ENCODE results near the gene AGR3.

The AGR3 gene

DNA sequence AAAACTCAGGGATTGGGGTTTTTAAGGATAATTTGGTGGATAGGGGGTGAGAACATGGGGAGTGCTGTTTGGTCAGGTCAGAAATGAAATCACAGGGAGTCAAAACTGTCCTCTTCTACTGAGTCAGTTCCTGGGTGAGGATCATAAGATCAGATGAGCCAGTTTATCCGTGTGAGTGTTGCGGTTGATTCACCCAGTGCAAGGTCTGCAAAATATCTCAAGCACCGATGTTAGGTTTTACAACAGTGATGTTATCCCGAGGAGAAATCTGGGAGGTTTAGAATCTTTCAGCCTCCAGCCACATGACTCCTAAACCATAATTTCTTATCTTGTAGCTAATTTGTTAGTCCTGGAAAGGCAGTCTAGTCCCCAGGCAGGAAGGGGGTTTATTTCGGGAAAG is 45.3 kb downstream of the AGR3 start:
- H3K9me3 ChIP-seq (ENCODE audit: severe bottlenecking), result no peaks in the 10 kb centered on the region
- no peaks in the 10 kb centered on the region for H3K36me3 ChIP-seq
- H3K27ac ChIP-seq, result no peak overlapping the region
- no peak for TF ChIP-seq CTCF (IDR thresholded peaks at IDR 0.05; ENCODE audit: low read depth, low read length)
- no peak for DNase-seq
- H3K4me3 ChIP-seq (ENCODE audit: low read depth, low read length), result no peak overlapping the region
- H3K27me3 ChIP-seq (ENCODE audit: insufficient read depth, low read depth, severe bottlenecking), result no peaks in the 10 kb centered on the region

- H3K27ac ChIP-seq, result no peak overlapping the region
- H3K27me3 ChIP-seq (ENCODE audit: insufficient read depth, low read depth, severe bottlenecking), result no peaks in the 10 kb centered on the region
- no peaks in the 10 kb centered on the region for H3K36me3 ChIP-seq
- TF ChIP-seq CTCF (IDR thresholded peaks at IDR 0.05; ENCODE audit: low read depth, low read length), result no peak
- no peak for DNase-seq
- no peak overlapping the region for H3K4me3 ChIP-seq (ENCODE audit: low read depth, low read length)
- no peaks in the 10 kb centered on the region for H3K9me3 ChIP-seq (ENCODE audit: severe bottlenecking)
Observed at GRCh38 chr7:16833373-16833772, 48.4 kb downstream of the AGR3 start.

DNA sequence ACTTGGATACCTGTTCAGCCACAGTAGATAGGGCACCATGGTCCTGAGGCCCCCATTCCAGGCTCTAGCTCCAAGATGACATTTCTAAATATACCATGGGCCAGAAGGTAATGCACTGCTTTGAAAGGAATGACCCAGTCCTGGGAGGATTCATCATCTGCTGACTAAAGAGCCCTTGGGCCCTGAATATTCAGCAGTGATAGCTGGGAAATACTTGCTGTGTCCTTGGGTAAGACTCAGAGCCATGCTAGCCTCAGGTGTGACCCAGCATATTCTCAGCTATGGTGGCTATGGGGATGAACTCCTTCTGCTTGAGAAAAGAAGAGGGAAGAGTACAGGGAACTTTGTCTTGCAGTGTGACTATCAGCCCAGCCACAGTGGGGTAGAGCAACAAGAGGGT is 55.7 kb downstream of the AGR3 start:
- no peaks in the 10 kb centered on the region for H3K36me3 ChIP-seq
- H3K4me3 ChIP-seq (ENCODE audit: low read depth, low read length), result no peak overlapping the region
- H3K27ac ChIP-seq, result no peak overlapping the region
- H3K27me3 ChIP-seq (ENCODE audit: insufficient read depth, low read depth, severe bottlenecking), result no peaks in the 10 kb centered on the region
- TF ChIP-seq CTCF (IDR thresholded peaks at IDR 0.05; ENCODE audit: low read depth, low read length), result no peak
- no peak for DNase-seq
- no peaks in the 10 kb centered on the region for H3K9me3 ChIP-seq (ENCODE audit: severe bottlenecking)

- Histone ChIP-seq H3K9me3 (ENCODE audit: severe bottlenecking) (no peaks in the 10 kb centered on the region), H3K4me3 (ENCODE audit: low read depth, low read length) (no peak overlapping the region), H3K27ac (no peak overlapping the region), H3K36me3 (no peaks in the 10 kb centered on the region), H3K27me3 (ENCODE audit: insufficient read depth, low read depth, severe bottlenecking) (no peaks in the 10 kb centered on the region)
- no peak for DNase-seq
- TF ChIP-seq CTCF (IDR thresholded peaks at IDR 0.05; ENCODE audit: low read depth, low read length), result no peak
Observed at GRCh38 chr7:16822029-16822428, 59.8 kb downstream of the AGR3 start.

DNA sequence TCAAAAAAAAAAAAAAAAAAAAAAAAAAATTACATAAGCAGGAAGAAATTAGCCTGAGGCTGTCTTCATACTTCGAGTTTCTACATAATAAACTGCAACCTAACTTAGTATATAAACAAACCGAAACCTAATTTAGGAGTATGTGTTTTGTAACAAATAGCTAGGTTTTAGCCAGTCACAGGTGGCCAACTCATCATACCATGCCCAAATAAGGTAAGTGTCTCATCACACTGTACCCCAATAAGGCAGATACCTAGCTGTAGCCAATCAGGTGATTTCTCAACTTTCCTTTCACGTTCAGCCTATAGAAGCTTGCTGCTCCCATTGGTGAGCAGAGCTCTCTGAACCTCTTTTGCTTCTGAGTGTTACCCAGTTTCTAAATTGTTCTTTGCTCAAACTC is 63.1 kb downstream of the AGR3 start:
- Histone ChIP-seq H3K27ac (no peak overlapping the region), H3K27me3 (ENCODE audit: insufficient read depth, low read depth, severe bottlenecking) (no peaks in the 10 kb centered on the region), H3K9me3 (ENCODE audit: severe bottlenecking) (no peaks in the 10 kb centered on the region), H3K4me3 (ENCODE audit: low read depth, low read length) (no peak overlapping the region), H3K36me3 (no peaks in the 10 kb centered on the region)
- no peak for DNase-seq
- no peak for TF ChIP-seq CTCF (IDR thresholded peaks at IDR 0.05; ENCODE audit: low read depth, low read length)

DNA sequence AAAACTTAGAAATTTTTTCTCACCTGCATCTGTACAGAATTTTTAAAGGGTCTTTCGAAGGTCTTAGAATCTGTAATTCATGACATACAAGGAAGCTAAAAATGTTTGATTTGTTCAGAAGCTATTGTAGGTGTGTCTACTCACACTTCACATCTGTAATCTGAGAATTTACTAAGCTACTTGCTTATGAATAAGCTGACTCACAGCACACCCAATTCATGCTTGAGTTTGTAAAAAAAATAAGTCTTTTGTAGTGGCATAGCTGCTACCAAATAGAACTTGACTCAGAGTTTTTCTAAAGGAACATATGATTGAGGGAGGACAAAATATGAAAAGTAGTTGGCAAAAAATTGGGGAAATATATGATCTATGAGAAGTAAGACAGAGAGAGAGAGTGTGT is 64.2 kb downstream of the AGR3 start:
- no peak for DNase-seq
- no peaks in the 10 kb centered on the region for H3K36me3 ChIP-seq
- H3K4me3 ChIP-seq (ENCODE audit: low read depth, low read length), result no peak overlapping the region
- H3K27ac ChIP-seq, result no peak overlapping the region
- TF ChIP-seq CTCF (IDR thresholded peaks at IDR 0.05; ENCODE audit: low read depth, low read length), result no peak
- H3K27me3 ChIP-seq (ENCODE audit: insufficient read depth, low read depth, severe bottlenecking), result no peaks in the 10 kb centered on the region
- H3K9me3 ChIP-seq (ENCODE audit: severe bottlenecking), result no peaks in the 10 kb centered on the region
